Ishikawa (cell line): ENCODE measurements around the gene MARCHF10.

Experiments
- CEBPB ChIP-seq: IDR thresholded peaks from 2 replicates; pipeline ENCODE4 v1.6.1; 2012
- CREB1 ChIP-seq: IDR thresholded peaks from 2 replicates; pipeline ENCODE4 v1.6.1; 2012; ENCODE audit warnings: low read depth
- EGR1 ChIP-seq: IDR thresholded peaks from 2 replicates; pipeline ENCODE4 v1.6.1; 2012
- EP300 ChIP-seq: IDR thresholded peaks from 2 replicates; pipeline ENCODE4 v1.6.1; 2012; ENCODE audit warnings: borderline replicate concordance
- FOXM1 ChIP-seq: IDR thresholded peaks from 2 replicates; pipeline ENCODE4 v1.6.1; 2012; ENCODE audit warnings: low read depth, borderline replicate concordance
- NFIC ChIP-seq: IDR thresholded peaks from 2 replicates; pipeline ENCODE4 v1.6.1; 2012
- RAD21 ChIP-seq: IDR thresholded peaks from 2 replicates; pipeline ENCODE4 v1.6.1; 2012; ENCODE audit warnings: low read depth
- TAF1 ChIP-seq: IDR thresholded peaks from 2 replicates; pipeline ENCODE4 v1.6.1; 2012; ENCODE audit warnings: low read depth, mild to moderate bottlenecking
- TCF12 ChIP-seq: IDR thresholded peaks from 2 replicates; pipeline ENCODE4 v1.6.1; 2012; ENCODE audit warnings: low read depth
- TEAD4 ChIP-seq: IDR thresholded peaks from 2 replicates; pipeline ENCODE4 v1.6.1; 2012
- USF1 ChIP-seq: IDR thresholded peaks from 2 replicates; pipeline ENCODE4 v1.6.1; 2012
- YY1 ChIP-seq: IDR thresholded peaks from 2 replicates; pipeline ENCODE4 v1.6.1; 2012; ENCODE audit warnings: low read depth
- ZBTB7A ChIP-seq: IDR thresholded peaks from 2 replicates; pipeline ENCODE4 v1.6.1; 2012; ENCODE audit warnings: low read depth
- TF ChIP-seq, protein P1 (sequence below): IDR thresholded peaks from 2 replicates; pipeline ENCODE4 v1.6.1; 2012; ENCODE audit warnings: low read depth, mild to moderate bottlenecking
- TF ChIP-seq, protein P2 (sequence below): IDR thresholded peaks from 2 replicates; pipeline ENCODE4 v1.6.1; 2012

Gene MARCHF10

DNA sequence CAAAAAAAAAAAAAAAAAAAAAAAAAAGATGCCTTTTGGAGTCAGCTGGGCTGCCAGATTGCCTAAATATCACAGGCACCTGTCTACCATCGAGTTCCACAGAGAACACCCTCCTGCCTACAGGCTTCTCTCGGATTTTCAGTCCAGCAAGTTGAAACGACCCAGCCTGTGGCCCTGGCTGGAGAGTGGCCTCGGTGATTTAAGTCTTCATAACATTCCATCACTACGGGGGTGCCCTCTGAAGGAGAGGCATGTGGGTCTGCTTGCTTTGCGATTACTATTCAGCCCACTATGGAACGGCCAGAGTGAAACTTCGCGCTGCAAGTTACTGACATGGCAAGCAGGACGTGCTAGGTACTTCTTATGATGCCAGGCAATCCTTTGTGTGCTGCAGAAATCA is 42.8 kb downstream of the MARCHF10 start:
- TF ChIP-seq, protein P1, sequence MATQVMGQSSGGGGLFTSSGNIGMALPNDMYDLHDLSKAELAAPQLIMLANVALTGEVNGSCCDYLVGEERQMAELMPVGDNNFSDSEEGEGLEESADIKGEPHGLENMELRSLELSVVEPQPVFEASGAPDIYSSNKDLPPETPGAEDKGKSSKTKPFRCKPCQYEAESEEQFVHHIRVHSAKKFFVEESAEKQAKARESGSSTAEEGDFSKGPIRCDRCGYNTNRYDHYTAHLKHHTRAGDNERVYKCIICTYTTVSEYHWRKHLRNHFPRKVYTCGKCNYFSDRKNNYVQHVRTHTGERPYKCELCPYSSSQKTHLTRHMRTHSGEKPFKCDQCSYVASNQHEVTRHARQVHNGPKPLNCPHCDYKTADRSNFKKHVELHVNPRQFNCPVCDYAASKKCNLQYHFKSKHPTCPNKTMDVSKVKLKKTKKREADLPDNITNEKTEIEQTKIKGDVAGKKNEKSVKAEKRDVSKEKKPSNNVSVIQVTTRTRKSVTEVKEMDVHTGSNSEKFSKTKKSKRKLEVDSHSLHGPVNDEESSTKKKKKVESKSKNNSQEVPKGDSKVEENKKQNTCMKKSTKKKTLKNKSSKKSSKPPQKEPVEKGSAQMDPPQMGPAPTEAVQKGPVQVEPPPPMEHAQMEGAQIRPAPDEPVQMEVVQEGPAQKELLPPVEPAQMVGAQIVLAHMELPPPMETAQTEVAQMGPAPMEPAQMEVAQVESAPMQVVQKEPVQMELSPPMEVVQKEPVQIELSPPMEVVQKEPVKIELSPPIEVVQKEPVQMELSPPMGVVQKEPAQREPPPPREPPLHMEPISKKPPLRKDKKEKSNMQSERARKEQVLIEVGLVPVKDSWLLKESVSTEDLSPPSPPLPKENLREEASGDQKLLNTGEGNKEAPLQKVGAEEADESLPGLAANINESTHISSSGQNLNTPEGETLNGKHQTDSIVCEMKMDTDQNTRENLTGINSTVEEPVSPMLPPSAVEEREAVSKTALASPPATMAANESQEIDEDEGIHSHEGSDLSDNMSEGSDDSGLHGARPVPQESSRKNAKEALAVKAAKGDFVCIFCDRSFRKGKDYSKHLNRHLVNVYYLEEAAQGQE = no peak
- TF ChIP-seq TCF12 (no peak), USF1 (no peak)

DNA sequence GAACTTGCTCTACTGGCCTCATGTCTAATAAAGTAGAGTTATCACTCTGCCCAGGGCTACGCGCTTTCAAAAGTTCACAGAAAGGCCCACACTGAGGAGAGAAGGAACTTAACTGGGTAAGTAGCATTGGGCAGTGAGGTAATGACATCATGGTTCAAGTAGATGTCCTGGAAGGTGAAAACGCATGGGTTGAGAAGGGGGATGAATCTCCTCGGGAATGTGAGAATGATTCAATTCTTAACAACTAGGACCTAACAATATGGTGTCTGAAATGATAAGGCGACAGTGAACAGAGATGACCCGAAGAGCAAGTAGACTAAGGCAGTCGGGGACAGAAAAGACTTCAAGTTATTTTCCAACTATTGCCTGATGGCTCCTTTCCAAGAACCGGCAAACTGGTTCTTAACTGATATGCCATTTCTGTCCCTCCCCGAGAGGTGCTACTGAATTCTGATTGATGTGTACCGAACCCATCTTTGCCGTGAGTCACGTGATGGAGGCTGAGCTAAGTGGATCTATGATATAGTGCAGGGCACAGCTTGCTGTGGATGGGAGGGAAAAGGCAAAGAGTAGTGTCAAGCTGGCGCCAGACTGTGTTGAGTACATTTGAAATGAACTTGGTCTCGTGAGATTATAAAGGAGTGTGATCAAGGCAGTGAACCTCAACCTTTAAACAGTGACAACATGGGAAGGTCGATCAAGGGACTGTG is 44.1 kb downstream of the MARCHF10 start:
- TF ChIP-seq YY1 (no peak), FOXM1 (no peak), TEAD4 (no peak), USF1 (no peak), CEBPB (no peak), RAD21 (no peak), TAF1 (no peak), ZBTB7A (no peak), EP300 (no peak), EGR1 (no peak), NFIC (no peak), CREB1 (no peak), TCF12 (no peak)
- TF ChIP-seq, protein P2, sequence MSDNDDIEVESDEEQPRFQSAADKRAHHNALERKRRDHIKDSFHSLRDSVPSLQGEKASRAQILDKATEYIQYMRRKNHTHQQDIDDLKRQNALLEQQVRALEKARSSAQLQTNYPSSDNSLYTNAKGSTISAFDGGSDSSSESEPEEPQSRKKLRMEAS = no peak
- TF ChIP-seq, protein P1 = no peak

- TF ChIP-seq EGR1 (no peak), TAF1 (no peak), YY1 (no peak), ZBTB7A (no peak)
Measured at GRCh38 chr17:62761884-62762283, 46.2 kb downstream of the MARCHF10 start.

GRCh38 chr17:62760945-62761267 is 47.2 kb downstream of the MARCHF10 start:
- TF ChIP-seq, protein P1 = no peak
- TF ChIP-seq NFIC (no peak), FOXM1 (no peak), TEAD4 (no peak), CEBPB (no peak), TAF1 (no peak), RAD21 (no peak), USF1 (no peak), CREB1 (no peak), ZBTB7A (no peak), YY1 (no peak), EGR1 (no peak), EP300 (no peak), TCF12 (no peak)
- TF ChIP-seq, protein P2 = no peak
